ENCODE data around the gene MED9.

The MED9 gene

DNA sequence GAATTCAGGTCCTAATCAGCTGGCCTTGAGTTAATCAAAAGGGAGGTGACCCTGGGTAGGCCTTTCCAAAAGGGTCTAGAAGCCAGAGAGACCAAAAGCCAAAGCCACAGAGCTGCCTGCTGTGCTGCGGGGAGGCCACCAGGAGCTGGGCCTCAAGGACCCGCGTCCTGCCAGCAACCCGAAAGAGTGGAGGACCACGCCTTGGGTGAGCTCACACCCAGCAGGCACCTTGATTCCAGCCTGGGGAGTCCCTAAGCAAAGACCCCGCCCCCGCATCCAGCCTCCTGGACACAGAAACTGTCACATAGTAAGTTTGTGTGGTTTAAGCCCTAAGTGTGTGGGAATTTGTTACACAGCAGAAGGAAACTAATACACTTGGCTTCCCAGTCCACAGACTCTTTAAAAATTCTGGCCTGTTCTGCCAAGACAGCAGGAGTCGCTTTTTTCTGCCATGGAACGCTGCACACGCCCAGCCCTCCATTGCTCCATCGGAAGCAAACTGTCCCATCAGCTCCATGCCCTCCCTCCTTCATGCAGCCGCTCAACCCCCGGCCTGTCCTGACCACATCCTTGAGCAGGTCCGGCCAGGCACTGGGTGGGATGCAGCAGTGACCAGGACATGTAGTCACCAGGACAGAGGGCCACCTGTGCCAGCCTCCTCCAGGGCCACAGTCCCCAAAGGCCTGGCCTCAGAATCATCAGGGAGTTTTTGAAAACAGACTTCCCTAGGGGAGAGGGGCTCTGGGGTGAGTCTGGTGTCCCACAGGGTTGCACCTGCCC is 40.3 kb downstream of the MED9 start:
- no peak for DNase-seq (ENCODE audit: low spot score)

DNA sequence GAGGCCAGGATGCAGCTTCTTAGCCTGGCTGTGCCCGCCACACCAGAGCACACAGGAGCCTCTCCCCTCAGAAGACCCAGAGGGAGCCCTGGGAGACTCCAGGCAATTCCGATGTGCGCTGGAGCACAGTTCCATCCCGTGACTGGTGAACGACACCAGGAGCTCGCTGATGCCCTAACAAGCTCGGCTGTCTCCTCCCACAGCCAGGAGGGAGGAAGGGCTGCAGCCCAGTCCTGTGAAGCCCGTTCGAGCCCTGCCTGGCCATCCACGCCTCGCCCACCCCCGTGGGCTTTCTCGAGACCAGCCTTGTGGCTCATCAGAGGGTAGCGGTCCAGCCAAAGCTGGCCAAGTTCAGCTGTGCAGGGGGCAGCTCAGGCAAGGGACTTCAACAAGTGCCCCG is 41.2 kb downstream of the MED9 start:
- DNase-seq (ENCODE audit: low spot score), result no peak

DNA sequence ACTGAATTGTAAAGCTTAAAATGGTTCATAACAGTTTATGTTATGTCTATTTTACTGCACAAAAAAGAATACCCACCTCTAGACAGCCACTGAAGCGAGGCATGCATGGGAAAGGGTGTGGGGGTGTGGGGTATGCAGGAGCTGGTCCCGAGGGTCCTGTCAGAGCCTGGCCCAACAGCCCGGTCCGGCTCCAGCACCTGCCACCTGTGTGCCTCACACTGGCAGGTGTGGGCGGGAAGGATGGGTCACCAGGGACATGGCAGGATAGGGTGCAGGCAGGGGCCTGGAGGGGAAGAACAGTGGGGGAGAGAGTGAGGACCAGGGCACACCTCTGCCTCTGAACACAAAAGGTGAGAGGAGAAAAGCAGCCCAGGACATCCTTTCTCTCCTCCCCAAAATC is 42.2 kb downstream of the MED9 start:
- DNase-seq (ENCODE audit: low spot score), result no peak

DNA sequence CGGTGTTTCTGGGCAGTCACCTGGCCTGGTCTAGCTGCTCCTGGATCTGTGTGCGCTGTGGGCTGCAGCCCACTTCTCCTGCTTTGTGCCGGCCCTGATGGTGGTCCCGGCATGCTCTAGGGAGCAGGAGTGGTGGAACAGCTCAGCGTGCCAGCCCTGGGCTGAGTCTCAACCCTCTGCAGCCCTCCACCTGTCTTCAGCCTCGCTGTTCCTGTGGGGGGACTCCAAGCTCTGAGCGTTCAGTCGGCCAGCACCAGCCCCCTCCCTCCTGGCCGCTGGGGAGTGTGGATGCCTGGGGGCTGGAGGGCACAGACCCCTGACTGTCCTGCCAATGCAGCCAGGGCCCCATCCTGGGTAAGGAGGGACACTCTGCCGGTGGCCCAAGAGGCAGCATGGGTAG is 43.1 kb downstream of the MED9 start:
- no peak for DNase-seq (ENCODE audit: low spot score)

DNA sequence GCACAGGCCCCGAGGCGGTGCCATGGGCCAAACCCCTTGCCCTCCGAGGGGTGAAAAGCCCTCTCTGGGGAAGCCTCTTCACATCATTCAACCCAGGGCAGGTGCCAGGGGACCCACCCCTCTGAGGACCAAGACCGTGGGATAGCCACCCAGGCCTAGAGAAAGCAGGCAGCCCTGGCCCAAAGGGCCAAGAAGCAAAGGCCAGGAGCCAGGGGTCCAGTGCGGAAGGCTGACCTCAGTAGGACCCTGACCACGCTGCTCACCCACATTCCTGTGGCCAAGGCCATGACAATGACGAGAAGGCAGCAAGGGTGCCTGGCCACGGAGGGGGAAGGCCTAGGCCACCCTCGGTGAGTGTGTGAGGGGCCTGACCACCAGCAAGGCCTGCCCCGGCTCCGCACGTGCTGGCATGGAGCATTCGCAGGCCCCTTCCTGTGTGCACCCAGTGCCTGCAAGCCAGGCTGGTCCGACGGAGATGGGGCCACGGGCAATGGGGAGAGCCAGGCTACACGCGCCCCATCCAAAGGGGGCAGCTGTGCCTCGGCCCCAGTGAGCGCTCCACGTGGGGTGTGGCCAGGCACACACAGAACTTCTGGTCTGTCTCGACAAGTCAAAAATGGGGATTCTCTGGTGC is 43.9 kb downstream of the MED9 start:
- DNase-seq (ENCODE audit: low spot score), result no peak

DNA sequence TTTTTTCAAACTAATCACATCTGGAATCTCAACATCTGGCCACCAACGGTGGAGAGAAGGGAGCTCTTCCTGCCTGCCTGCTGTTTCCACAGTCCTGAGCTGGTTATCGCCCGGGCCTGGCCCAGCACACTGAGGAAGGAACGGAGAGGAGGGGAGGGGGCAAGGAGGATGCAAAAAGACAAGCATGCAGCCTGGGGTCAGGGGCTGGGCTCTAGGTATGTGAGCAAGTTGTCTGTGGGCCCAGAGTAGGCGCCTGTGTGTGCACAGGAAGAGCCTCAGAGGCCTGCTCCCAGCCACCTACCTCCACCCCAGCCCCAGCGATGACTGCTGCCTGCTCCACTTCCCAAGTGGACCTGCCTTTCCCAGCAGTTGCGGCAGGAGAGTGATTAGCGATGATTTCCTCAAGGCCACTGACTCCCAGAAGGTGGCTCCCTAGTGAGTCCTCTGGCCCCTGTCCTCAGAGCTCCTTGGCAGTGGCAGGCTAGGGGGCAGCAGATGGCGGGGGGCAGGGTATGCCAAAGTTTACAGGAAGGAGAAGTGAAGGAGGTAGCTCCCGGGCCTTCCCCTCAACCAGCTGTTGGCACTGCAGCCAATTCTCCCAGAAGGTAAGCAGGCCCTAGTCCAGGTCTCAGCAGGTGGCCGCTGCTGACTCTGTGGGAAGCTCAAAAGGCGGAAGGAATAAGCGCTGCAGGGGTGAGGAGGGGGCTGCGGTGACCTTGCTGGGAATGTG is 46.4 kb downstream of the MED9 start:
- DNase-seq (ENCODE audit: low spot score), result no peak

DNA sequence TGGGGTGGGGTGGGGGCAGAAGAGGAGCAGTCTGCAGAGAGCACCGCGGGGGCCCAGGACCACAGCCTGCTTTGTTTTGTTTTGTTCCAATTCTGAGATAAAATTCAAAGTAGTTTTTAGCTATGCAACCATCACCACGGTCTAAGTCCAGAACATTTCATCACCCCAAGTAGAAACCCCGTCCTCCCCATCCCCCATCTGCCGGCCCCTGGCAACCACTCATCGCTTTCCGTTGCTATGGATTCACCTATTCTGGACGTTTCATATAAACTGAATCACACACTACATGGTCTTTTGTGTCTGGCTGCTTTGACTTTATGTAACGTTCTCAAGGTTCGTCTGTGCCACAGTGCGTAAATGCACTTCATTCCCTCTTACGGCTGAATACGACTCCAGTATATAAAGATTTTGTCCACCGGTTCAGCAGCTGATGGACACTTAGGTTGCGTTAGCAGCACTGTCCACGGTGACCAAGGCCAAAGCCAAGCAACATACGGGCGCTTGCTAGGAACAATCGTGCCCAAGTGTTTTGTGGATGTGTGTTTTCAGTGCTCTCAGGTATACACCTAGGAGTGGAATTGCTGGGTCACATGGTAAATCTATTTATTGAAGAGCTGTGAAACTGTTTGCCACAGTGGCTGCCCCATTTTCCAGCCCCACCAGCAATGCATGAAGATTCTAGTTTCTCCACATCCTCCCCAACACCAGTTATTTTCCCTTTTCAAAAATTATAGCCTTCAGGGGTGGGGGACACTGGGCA is 47.1 kb downstream of the MED9 start:
- DNase-seq (ENCODE audit: low spot score), result no peak

DNA sequence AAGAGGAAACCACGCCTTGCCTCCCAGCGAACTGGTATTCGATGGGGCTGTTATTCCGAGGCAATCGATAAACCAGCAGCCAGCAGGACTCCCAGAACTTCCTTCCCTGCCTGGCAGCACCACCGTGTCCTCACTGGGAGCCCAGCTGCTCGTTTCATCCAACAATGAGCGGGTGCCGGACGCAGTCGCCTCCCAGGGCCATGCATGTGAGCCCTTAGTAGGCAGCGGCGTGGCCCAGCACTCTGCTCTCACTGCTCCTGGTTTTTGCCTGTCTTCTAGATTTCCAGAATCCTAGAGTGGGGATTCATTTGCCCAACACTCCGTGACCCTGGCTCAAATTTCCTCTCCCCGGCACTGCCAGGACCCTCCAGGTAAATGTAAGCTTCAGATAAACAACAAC is 48.5 kb downstream of the MED9 start:
- no peak for DNase-seq (ENCODE audit: low spot score)

DNA sequence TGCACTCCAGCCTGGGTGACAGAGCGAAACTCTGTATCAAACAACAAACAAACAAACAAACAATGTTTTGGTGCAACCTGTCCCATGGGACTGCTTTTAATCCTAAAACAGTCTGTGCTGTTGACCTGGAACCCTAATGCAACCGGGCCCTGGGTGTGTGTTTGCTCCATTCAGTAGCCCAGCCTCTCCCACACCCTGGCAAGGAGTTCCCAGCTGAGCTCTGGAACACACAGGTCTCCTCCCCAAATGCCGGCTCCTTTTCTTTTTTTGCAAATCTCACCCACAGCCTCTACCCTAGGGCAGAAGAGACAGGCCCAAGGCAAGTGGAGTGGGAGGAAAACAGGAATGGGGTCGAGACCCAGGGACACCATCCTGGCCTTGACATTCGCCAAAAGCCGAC is 49.2 kb downstream of the MED9 start:
- DNase-seq (ENCODE audit: low spot score), result no peak

DNA sequence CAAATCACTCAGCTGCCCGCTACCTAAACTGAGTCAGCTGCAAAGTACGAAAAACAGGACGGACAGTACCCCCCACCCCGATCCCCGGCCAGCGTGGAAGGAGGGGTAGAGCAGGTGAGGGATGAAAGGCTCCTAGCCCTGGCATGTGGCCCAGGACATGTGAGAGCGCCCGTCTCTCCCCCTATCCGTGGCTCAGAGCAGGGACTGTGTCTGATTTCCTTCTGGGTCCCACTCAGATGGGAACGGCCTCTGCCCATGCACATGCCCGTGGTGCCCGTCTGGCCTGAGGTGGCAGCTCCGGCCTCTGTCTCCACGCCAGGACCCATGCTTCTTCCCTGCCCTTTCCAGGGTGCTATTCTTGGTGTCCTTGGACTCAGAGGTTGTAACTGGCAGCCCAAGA is 49.6 kb downstream of the MED9 start:
- no peak for DNase-seq (ENCODE audit: low spot score)

DNA sequence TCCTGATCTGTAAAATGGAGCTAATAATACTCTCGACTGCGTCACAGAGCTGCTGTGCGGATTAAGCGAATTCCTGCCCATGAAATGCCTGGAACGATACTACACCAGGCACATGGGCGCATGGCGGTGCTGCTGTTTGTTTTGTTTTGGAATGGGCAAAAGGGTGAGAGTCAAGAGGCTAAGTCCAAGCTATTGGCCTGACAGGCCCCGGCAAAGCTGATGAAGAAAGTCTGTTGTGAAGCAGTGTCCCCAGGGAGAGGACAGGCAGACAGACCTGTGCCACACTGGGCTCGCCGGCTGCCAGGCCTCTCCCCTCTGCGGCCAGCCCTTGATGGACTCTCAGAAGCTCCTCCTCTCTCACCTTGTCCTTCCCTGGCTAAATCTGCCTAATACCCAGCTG is 50.7 kb downstream of the MED9 start:
- DNase-seq (ENCODE audit: low spot score), result no peak

DNA sequence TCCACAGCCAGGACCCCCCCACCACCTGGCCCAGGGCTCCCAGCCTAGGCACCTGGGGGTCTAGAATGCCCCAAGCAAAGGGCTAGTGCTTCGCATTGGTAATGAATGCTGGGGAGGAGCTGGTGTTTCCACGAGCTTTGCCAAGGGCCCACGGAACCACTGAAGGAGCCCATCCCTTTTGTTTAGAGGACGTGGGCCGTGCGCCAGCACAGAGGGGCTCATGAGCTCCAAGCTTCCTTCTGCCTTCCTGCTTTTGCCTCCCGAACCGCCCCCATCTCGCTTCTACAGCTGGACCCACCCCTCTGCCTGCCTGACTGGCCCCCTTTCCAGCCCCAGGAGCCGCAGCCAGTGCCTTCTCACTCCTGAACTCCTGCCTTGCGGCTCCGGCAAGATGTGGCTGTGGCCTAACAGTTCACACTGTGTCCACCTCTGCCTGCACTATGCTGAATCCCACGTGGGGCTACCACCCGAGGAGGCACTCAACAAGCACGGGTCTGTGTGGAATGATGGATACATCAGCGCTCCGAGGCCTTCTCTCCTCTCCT is 51.2 kb downstream of the MED9 start:
- DNase-seq (ENCODE audit: low spot score), result no peak

DNA sequence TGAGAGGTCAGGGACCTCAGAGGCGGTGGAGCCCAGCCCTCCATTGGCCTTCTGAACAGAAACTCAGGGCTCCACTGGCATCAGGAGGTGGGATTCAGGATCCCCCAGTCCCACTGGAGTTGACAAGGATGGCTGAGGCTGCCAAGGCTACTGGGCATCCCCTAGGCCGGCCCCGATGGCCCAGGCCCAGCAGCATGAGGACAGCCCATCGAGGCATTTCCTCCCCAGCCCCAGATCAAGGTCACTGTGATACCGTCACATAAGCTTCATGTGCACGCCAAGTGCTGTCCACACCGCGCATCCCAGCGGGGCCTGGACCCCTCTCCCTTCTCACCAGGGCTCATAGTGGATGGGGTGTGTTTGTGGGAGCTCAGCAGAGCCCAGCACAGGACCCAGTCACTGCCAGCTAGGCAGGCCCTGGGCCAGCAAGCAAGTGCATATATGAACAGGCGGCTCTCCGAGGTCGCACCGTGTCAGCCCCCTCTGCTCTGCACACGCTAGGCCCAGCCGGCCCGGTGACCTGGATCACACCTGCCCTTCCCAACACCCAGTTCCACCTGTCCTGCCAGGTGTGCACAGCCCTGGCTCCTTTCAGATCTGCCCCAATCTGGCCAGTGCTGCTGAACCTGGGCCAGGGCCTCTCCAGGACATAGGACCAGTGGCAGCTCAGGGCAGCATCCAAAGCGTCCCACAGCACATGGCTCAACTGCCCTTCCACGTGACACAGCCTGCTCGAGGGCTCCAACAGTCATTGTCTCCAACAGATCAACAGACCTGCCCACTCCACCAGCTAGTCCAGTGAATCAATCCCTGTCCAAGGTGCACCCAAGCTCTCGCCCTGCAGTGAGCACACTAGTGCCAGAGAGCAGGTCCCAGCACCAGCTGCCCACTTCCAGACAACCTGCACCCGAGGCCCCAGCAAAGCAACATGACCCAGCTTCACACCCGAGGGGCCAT is 52.2 kb downstream of the MED9 start:
- no peak for DNase-seq (ENCODE audit: low spot score)

DNA sequence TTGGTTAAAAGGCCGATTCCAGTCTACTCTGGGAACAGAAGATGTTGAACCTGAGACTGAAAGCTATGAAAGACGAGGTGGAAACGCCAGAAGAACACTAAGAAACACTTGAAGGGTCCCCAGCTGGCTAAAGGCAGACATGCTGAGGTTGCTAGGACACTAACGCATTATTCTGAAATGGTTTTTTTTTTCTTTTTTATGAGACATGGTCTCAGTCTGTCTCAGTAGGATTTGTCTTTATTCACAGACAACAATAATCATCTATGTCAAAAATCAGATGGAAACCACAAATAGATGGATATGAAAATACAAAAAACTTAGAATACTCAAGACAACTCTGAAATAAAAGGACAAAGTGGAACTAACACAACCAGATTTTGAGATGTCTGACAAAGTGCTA is 54.4 kb downstream of the MED9 start:
- no peak for DNase-seq (ENCODE audit: low spot score)

DNA sequence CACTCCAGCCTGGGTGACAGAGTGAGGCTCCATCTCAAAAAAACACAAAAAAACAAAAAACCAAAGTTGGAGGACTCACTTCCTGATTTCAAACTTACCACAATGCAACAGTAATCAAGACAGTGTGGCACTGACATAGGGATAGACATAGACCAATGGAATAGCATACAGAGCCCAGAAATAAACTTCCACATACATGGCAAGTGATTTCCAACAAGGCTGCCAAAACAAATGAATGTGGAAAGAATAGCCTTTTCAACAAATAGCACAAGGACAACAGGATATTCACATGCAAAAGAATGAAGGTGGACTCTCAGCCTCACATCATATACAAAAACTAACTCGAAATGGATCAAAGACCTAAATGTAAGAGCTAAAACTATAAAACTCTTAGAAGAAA is 56.2 kb downstream of the MED9 start:
- DNase-seq (ENCODE audit: low spot score), result no peak

DNA sequence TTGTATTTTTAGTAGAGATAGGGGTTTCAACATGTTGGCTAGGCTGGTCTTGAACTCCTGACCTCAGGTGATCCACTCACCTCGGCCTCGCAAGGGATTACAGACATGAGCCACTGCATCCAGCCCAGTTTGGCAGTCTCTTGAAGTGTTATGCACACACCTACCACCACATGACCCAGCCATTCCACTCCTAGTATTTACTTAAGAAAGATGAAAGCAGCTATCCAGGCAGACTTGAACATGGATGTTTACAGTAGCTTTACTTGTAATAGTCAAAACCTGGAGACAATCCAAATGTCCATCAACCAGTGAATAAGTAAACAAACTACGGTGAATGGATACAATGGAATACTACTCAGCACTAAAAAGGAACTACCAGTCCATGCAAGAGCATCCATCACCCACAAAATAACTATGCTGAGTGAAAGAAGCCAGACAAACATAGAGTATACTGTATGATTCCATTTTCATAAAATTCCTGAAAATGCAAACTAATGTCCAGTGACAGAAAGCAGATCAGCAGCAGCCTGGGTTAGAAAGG is 57.2 kb downstream of the MED9 start:
- no peak for DNase-seq (ENCODE audit: low spot score)

DNA sequence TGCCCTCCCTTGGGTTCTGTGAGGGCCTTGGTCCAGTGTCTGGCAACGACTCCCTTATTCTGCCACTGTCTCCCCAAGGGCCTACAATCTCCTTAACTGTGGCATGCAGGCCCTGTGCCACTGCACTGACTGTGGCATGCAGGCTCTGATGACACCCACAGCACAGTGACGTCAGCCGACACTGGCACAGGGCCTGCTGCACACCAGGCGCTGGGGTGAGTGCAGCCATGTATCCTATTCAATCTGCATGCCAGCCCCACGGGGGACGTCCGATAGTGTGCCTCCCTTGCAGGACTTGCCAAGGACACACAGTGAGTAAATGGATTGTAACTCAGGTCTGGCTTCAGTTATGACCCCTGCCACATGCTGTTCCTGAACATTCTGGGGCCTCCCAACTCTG is 59.2 kb downstream of the MED9 start:
- no peak for DNase-seq (ENCODE audit: low spot score)

DNA sequence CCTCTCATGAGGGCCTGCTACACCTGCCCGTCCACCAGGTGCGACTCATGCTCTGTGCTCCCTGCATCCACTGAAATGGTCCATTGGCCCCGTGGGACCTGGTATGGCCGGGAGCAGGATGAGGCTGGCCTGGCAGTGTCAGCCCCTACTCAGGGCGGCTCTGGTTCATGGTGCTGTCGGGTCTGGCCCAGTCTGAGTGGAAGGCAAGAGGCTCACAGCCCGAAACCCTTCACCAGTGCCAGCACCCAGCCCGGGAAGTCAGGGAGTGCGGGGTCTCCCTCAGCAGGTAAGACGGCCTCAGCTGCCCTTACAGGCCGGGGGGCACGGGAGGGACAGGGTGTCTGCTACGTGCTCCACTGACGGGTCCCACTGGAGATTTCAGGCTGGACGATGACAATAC is 59.9 kb downstream of the MED9 start:
- DNase-seq (ENCODE audit: low spot score), result no peak

DNA sequence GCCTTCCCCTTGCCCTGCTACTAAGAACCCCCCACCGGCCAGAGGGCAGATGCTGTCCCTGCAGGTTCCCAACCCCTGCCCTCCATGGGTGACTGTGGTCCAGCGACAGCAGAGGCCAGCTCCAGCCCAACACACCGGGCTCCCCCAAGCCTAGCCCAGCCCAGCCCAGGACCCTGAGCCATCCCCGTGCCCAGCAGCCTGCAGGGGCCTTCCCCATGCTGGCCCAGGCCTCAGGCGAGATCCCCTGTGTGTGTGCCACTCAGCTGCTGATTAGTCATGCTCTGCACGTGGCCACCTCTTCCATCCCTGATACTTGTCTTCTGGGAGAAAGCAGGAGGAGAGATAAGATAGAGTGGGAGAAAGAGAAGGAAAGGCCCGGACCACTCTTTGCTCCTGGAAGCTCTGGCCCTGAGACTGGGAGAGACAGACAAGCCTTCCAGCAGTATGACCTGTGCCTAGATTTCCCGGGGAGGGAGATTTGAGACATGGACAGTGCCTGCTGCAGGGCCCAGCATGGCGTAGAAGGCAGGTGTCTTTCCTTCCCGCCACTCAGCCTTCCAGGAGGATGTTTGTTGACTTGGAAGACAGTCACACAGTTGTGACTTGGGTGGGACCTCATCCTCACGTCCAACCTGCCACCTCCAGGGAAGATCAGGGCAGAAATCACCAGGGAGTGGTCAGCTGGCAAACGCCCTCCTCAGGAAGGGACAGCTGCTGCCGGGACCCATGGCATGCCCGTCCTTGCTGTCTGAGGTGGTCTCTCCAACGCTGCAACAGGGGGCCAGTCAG is 60.7 kb downstream of the MED9 start:
- no peak for DNase-seq (ENCODE audit: low spot score)
